ENCODE measurements around the gene PAK5.

Gene PAK5

DNA sequence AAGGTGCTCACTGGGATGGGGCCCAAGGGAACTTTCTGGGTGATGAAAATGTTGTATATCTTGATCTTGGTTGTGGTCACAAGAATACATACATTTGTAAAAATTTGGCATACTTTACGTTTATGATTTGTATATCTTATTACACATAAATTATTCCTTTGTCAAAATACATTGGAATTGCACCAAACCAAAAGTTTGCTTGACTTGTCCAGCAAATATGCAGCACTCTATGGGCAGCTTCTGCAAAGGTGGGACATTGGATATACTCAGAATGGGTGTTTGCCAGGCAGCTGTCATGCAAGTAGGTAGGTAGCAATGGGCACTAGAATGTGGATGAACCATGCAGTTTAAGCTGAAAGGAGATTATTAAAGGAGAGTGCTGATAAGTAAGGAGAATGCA, 246.5 kb downstream of the PAK5 start:
- no peak for TF ChIP-seq CTCF (conservative IDR thresholded peaks at IDR 0.05; ENCODE audit: low read depth, low read length)
- H3K4me3 ChIP-seq (ENCODE audit: low read length): no peak overlapping the region
- DNase-seq (ENCODE audit: low read depth): no peak

DNA sequence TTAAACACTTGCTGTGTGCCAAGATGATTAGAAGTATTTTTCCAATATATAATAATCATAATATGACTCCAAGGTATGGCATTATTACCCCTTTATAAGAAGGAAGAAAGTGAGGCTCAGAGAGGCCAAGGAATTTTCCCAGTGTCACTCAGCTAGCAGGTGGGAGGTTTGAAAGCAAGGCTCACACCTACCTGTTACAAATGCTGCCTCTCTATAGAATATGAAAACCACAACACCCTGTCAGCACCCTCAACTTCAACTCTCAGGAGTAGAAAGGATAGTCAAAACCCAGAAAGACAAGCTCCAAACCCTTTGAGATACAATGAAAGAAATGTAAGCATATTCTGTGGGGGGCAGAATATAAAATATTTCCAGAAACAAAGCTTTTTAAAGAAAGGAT, 247.8 kb downstream of the PAK5 start:
- no peak for DNase-seq (ENCODE audit: low read depth)
- TF ChIP-seq CTCF (conservative IDR thresholded peaks at IDR 0.05; ENCODE audit: low read depth, low read length): no peak

DNA sequence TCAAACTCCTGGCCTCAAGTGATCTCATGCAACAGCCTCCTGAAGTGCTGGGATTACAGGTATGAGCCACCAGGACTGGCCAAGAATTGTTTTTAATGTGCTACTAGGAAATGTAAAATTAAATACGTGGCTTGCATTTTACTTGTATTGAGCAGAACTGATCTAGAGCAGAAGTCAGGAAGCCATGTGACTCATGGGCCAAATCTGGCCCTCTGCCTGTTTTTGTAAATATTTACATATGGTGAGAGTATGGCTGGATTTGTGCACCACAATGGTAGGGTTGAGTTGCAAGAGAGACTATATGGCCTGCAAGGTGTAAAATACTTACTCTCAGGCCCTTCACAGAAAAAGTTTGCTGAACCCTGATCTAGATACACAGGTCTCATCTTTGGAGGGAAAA, 248.7 kb downstream of the PAK5 start:
- no peak for DNase-seq (ENCODE audit: low read depth)
- no peak for TF ChIP-seq CTCF (conservative IDR thresholded peaks at IDR 0.05; ENCODE audit: low read depth, low read length)
- no peak overlapping the region for H3K4me3 ChIP-seq (ENCODE audit: low read length)

More for the DNA sequence above, 247.8 kb downstream of the PAK5 start:
- no peak overlapping the region for H3K4me3 ChIP-seq (ENCODE audit: low read length)

GRCh38 chr20:9588706-9589105, 250.2 kb downstream of the PAK5 start:
- no peak for TF ChIP-seq CTCF (conservative IDR thresholded peaks at IDR 0.05; ENCODE audit: low read depth, low read length)
- H3K4me3 ChIP-seq (ENCODE audit: low read length): no peak overlapping the region
- no peak for DNase-seq (ENCODE audit: low read depth)

DNA sequence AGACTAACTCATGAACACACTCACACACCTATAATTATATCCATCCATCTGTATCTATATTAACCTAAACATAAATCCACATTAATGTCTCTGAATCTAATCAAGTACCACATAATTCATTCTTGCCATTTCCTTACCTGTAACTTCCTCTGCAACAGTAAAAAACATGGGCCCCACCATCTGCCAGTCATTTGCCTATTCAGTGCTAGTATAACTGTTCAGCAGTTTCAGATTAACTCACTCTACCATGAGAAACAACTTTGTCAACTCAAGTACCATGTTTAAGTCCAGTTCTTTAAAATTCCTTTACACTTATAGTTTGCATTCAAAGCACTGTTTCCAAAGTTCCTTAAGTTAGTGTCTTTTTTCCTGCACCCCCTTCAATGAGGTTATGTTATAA, 255.7 kb downstream of the PAK5 start:
- no peak overlapping the region for H3K4me3 ChIP-seq (ENCODE audit: low read length)
- TF ChIP-seq CTCF (conservative IDR thresholded peaks at IDR 0.05; ENCODE audit: low read depth, low read length): no peak
- DNase-seq (ENCODE audit: low read depth): no peak

DNA sequence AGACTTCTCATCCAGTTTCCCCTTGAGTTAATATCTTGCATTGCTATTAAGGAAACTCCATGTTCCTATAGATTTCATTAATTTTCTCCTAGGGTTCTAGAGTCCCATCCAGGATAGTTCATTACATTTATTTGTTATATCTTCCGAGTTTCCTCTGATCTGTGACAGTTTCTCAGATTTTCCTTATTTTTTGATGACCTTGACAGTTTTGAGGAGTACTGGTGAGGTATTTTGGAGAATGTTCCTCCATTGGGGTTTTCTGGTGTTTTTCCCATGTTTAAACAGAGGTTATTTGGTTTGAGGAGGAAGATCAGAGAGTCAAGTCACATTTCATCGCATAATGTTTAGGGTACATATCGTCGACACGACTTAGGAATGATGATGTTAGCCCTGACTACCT, 256.7 kb downstream of the PAK5 start:
- TF ChIP-seq CTCF (conservative IDR thresholded peaks at IDR 0.05; ENCODE audit: low read depth, low read length): no peak
- no peak for DNase-seq (ENCODE audit: low read depth)
- no peak overlapping the region for H3K4me3 ChIP-seq (ENCODE audit: low read length)

GRCh38 chr20:9581509-9581908, 257.4 kb downstream of the PAK5 start:
- no peak for DNase-seq (ENCODE audit: low read depth)
- TF ChIP-seq CTCF (conservative IDR thresholded peaks at IDR 0.05; ENCODE audit: low read depth, low read length): no peak
- no peak overlapping the region for H3K4me3 ChIP-seq (ENCODE audit: low read length)
